ENCODE results near the gene CEP104.

Gene CEP104

DNA sequence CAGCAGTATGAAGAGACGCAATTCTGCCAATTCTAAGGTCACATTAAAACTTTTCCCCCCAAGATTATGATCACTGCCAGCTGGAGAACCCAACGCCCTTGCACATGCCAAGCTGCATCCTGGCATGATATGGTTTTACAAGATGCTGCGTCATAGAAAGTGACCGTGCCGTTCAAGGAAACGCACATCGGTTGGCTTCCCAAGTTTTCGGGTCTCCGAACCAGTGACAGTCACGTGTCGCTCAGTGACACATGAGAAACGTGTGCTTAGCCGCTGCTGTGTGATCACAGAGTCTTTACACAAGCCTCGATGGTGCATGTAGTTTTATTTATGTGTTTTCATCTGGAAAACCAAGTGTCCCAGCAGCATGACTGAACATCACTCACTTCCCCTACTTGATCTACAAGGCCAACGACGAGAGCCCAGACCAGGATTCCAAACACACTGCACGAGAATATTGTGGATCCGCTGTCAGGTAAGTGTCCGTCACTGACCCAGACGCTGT lies 77.0 kb downstream of the CEP104 start:
- no peak overlapping the region for H4K91ac ChIP-seq (ENCODE audit: low read depth, low read length, poor library complexity)
- H3K18ac ChIP-seq (ENCODE audit: low read length): no peak overlapping the region
- peaks cover 9% of the 10 kb centered on the region in 2 donors for H3K4me1 ChIP-seq (ENCODE audit: control insufficient read depth in 2 of 2, insufficient read depth in 1 of 2, low read depth in 1 of 2, low read length in 2 of 2)
- no peak for DNase-seq (ENCODE audit: low spot score)
- peaks cover 2% of the 10 kb centered on the region for H3K79me1 ChIP-seq (ENCODE audit: low read depth, low read length)
- no peak overlapping the region for H2BK12ac ChIP-seq (ENCODE audit: low read length)
- no peak overlapping the region for H2AK5ac ChIP-seq (ENCODE audit: low read depth, low read length)
- H4K8ac ChIP-seq (ENCODE audit: low read depth, low read length): no peak overlapping the region
- no peak overlapping the region for H3K27ac ChIP-seq (replicated peaks; ENCODE audit: low read length)
- peaks cover 40 to 65% of the 10 kb centered on the region in 2 donors for H3K36me3 ChIP-seq (replicated peaks in 1 of 2; ENCODE audit: control insufficient read depth in 2 of 2, insufficient read depth in 2 of 2, low read length in 2 of 2)
- H3K4me3 ChIP-seq (ENCODE audit: low read length in 2 of 2): no peak overlapping the region
- no peak overlapping the region for H3K9ac ChIP-seq (ENCODE audit: low read depth, low read length, poor library complexity)
- H2BK5ac ChIP-seq (ENCODE audit: low read length): no peak overlapping the region
- no peak overlapping the region for H3K4ac ChIP-seq (ENCODE audit: low read length)
- H3K14ac ChIP-seq (ENCODE audit: low read length): no peak overlapping the region
- no peak overlapping the region for H2BK120ac ChIP-seq (ENCODE audit: low read depth, low read length)
- H2BK15ac ChIP-seq (ENCODE audit: low read length): no peak overlapping the region
- WGBS, 2 donors (ENCODE audit: extremely low coverage in 2 of 2, insufficient read length in 2 of 2, insufficient replicate concordance in 1 of 2): no CpG with 5 or more reads among the region's 20 CpGs
- no peak overlapping the region for H2AFZ ChIP-seq (ENCODE audit: low read length)
- peaks cover 0 to 2% of the 10 kb centered on the region in 2 donors for H3K9me3 ChIP-seq (replicated peaks in 1 of 2; ENCODE audit: control insufficient read depth in 2 of 2, insufficient read depth in 1 of 2, low read depth in 1 of 2, low read length in 2 of 2)
- no peak overlapping the region for H3K23ac ChIP-seq (ENCODE audit: low read depth, low read length, poor library complexity)
- H3K4me2 ChIP-seq (ENCODE audit: insufficient read depth, low read length, poor library complexity, severe bottlenecking): no peak overlapping the region
- H3K27me3 ChIP-seq (ENCODE audit: control insufficient read depth in 3 of 3, insufficient read depth in 3 of 3, low read depth in 1 of 3, low read length in 3 of 3): no peaks in the 10 kb centered on the region

DNA sequence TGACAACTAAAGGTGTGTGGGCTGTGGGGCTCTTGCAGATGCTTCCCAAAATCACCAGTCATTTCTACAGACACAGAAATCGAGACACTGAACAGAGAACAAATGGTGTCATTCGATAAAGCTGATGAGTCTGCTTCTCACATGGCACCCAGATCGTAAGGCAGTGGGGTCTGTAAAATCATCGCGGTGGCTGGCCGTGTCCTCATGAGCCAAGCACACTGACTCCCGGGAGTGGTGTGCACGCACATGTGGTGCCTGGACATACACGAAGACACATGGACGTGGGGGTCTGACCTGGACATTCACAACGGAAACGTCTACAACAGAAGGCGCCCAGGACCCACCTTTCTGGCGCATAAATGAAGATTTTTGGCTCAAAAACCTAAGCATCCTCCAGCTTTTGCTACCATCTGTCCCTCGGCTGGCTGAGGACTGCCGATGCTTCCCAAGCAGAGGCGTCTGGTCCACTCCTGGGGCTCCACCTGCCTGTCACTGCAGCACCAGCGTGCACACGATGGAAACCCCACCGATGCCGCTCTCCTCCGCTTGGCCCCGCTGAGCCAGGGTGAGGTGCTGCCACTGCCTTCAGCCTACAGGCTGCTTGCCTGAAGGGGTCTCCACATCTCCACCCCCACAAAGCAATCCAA lies 77.6 kb downstream of the CEP104 start:
- Histone ChIP-seq H2AFZ (ENCODE audit: low read length) (no peak overlapping the region), H4K91ac (ENCODE audit: low read depth, low read length, poor library complexity) (no peak overlapping the region), H3K23ac (ENCODE audit: low read depth, low read length, poor library complexity) (no peak overlapping the region), H3K27ac (replicated peaks; ENCODE audit: low read length) (no peak overlapping the region), H3K79me1 (ENCODE audit: low read depth, low read length) (peaks cover 2% of the 10 kb centered on the region), H2BK12ac (ENCODE audit: low read length) (no peak overlapping the region), H2BK15ac (ENCODE audit: low read length) (no peak overlapping the region), H3K4me2 (ENCODE audit: insufficient read depth, low read length, poor library complexity, severe bottlenecking) (no peak overlapping the region), H3K36me3 (replicated peaks in 1 of 2; ENCODE audit: control insufficient read depth in 2 of 2, insufficient read depth in 2 of 2, low read length in 2 of 2) (peaks cover 37 to 60% of the 10 kb centered on the region in 2 donors), H3K9ac (ENCODE audit: low read depth, low read length, poor library complexity) (no peak overlapping the region), H2BK5ac (ENCODE audit: low read length) (no peak overlapping the region), H3K4me3 (ENCODE audit: low read length in 2 of 2) (peak overlapping the region in 1 of 2 donors; percentile 58), H4K8ac (ENCODE audit: low read depth, low read length) (no peak overlapping the region), H3K4ac (ENCODE audit: low read length) (no peak overlapping the region), H3K14ac (ENCODE audit: low read length) (no peak overlapping the region), H3K18ac (ENCODE audit: low read length) (no peak overlapping the region), H2AK5ac (ENCODE audit: low read depth, low read length) (no peak overlapping the region), H3K4me1 (ENCODE audit: control insufficient read depth in 2 of 2, insufficient read depth in 1 of 2, low read depth in 1 of 2, low read length in 2 of 2) (peaks cover 10 to 14% of the 10 kb centered on the region in 2 donors), H2BK120ac (ENCODE audit: low read depth, low read length) (no peak overlapping the region), H3K9me3 (replicated peaks in 1 of 2; ENCODE audit: control insufficient read depth in 2 of 2, insufficient read depth in 1 of 2, low read depth in 1 of 2, low read length in 2 of 2) (peaks cover 0 to 2% of the 10 kb centered on the region in 2 donors), H3K27me3 (ENCODE audit: control insufficient read depth in 3 of 3, insufficient read depth in 3 of 3, low read depth in 1 of 3, low read length in 3 of 3) (no peaks in the 10 kb centered on the region)
- DNase-seq (ENCODE audit: low spot score): no peak
- WGBS, 2 donors (ENCODE audit: extremely low coverage in 2 of 2, insufficient read length in 2 of 2, insufficient replicate concordance in 1 of 2): no CpG with 5 or more reads among the region's 23 CpGs

DNA sequence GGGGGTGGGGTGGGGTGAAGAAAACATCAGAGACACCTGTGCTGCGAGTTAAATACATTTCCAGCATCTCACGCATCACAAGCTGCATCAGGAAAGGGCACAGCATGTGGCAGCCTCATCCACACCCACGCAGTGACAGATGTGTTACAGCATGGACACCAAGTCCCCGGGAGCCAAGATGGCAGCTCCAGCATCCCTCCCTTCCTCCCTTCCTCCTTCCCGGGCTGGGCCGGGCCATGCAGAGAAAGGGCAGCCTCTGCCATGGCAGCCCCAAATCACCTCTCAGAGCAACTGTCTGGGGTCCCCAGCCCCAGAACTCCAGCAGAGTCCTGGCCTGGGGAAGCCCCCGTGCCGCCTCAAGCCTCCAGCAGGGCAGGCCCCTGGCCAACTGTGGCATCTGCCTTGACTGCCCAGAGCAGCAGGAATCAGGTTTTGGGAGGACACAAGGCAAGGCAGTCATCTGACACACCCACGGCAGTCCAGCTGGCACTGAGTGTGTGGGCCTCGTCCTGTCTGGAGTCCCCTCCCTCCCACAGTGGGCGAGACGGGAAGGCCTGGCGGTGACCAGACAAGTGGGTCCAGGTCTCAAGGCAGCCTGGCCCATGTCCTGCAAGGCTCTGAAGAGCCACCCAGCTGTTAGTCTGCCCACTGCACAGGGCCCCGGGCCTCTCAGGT lies 78.3 kb downstream of the CEP104 start:
- Histone ChIP-seq H3K4me2 (ENCODE audit: insufficient read depth, low read length, poor library complexity, severe bottlenecking) (no peak overlapping the region), H3K9me3 (replicated peaks in 1 of 2; ENCODE audit: control insufficient read depth in 2 of 2, insufficient read depth in 1 of 2, low read depth in 1 of 2, low read length in 2 of 2) (peaks cover 0 to 2% of the 10 kb centered on the region in 2 donors), H2BK12ac (ENCODE audit: low read length) (no peak overlapping the region), H3K18ac (ENCODE audit: low read length) (no peak overlapping the region), H3K23ac (ENCODE audit: low read depth, low read length, poor library complexity) (peak overlapping the region; percentile 98), H4K91ac (ENCODE audit: low read depth, low read length, poor library complexity) (no peak overlapping the region), H2AFZ (ENCODE audit: low read length) (no peak overlapping the region), H3K27ac (replicated peaks; ENCODE audit: low read length) (no peak overlapping the region), H3K4ac (ENCODE audit: low read length) (no peak overlapping the region), H2AK5ac (ENCODE audit: low read depth, low read length) (no peak overlapping the region), H3K14ac (ENCODE audit: low read length) (no peak overlapping the region), H2BK5ac (ENCODE audit: low read length) (no peak overlapping the region), H3K4me1 (ENCODE audit: control insufficient read depth in 2 of 2, insufficient read depth in 1 of 2, low read depth in 1 of 2, low read length in 2 of 2) (peaks cover 10 to 20% of the 10 kb centered on the region in 2 donors), H2BK15ac (ENCODE audit: low read length) (no peak overlapping the region), H3K79me1 (ENCODE audit: low read depth, low read length) (peaks cover 2% of the 10 kb centered on the region), H3K36me3 (replicated peaks in 1 of 2; ENCODE audit: control insufficient read depth in 2 of 2, insufficient read depth in 2 of 2, low read length in 2 of 2) (peaks cover 32 to 53% of the 10 kb centered on the region in 2 donors), H2BK120ac (ENCODE audit: low read depth, low read length) (no peak overlapping the region), H3K4me3 (ENCODE audit: low read length in 2 of 2) (no peak overlapping the region), H3K27me3 (ENCODE audit: control insufficient read depth in 3 of 3, insufficient read depth in 3 of 3, low read depth in 1 of 3, low read length in 3 of 3) (no peaks in the 10 kb centered on the region), H4K8ac (ENCODE audit: low read depth, low read length) (no peak overlapping the region), H3K9ac (ENCODE audit: low read depth, low read length, poor library complexity) (peak overlapping the region; percentile 44)
- DNase-seq (ENCODE audit: low spot score): no peak
- WGBS, 2 donors (ENCODE audit: extremely low coverage in 2 of 2, insufficient read length in 2 of 2, insufficient replicate concordance in 1 of 2): no CpG with 5 or more reads among the region's 14 CpGs

All from neuronal stem cell (in vitro differentiated cells).